H1 (cell line): ENCODE results near the gene PRKRIP1. TPM values are rescaled to one million over a fixed set of nuclear protein-coding genes. Genes with fewer than 3 reads are reported as not detected.

Experiments used
- CBX5 ChIP-seq: fragments of 300-800, 300-1000 bp; sonication (generic); IDR thresholded peaks from 2 replicates; pipeline ENCODE4 v1.7.1; 2016; ENCODE audit warnings: antibody characterized with exemption, low read length, low read depth
- GTF2F1 ChIP-seq: IDR thresholded peaks from 2 replicates; pipeline ENCODE4 v1.6.1; 2012; ENCODE audit warnings: low read depth, low read length, improper control_type of control experiment, borderline replicate concordance
- polyA plus RNA-seq, 7 experiments: library from polyadenylated mRNA; depleted of rRNA in 3 of 7; stranded (reverse) in 5 of 7; unstranded in 2 of 7; fragments of >200 nt in 5 of 7; fragments of 200-250 nt in 2 of 7; gene quantifications; 1 replicate in 5 of 7; 2 replicates in 1 of 7; 4 replicates in 1 of 7; pipeline versions ENCODE4 v1.2.1 to v1.2.3, GENCODE V29; 2011 to 2013; ENCODE audit warnings: missing spikeins in 2 of 7, mixed read lengths in 2 of 7
- total RNA-seq: library from RNA; stranded (reverse); fragmentation: NEBNext Ultra II Directional; extraction: Animal tissue kit (Norgen Biotek cat#: 25700); gene quantifications from 2 replicates; pipeline ENCODE4 v1.2.1, GENCODE V29; 2021

Gene PRKRIP1
- total and polyA plus RNA-seq, 2 of the 8 experiments (the other 6 are each of a cell fraction or from before 2014, with no cell fraction given): 11.1 to 22.0 TPM

GRCh38 chr7:102457352-102457924 lies 61.3 kb downstream of the PRKRIP1 start (continued):
- TF ChIP-seq CBX5 (no peak), GTF2F1 (no peak)
- TF ChIP-seq, all 59 proteins: peak for 0
